ENCODE data around the gene ZNF366.

- TF ChIP-seq EZH2phosphoT487 (IDR thresholded peaks at IDR 0.05; ENCODE audit: borderline replicate concordance, low read depth, low read length): no peak
- TF ChIP-seq, protein P1, sequence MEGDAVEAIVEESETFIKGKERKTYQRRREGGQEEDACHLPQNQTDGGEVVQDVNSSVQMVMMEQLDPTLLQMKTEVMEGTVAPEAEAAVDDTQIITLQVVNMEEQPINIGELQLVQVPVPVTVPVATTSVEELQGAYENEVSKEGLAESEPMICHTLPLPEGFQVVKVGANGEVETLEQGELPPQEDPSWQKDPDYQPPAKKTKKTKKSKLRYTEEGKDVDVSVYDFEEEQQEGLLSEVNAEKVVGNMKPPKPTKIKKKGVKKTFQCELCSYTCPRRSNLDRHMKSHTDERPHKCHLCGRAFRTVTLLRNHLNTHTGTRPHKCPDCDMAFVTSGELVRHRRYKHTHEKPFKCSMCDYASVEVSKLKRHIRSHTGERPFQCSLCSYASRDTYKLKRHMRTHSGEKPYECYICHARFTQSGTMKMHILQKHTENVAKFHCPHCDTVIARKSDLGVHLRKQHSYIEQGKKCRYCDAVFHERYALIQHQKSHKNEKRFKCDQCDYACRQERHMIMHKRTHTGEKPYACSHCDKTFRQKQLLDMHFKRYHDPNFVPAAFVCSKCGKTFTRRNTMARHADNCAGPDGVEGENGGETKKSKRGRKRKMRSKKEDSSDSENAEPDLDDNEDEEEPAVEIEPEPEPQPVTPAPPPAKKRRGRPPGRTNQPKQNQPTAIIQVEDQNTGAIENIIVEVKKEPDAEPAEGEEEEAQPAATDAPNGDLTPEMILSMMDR (conservative IDR thresholded peaks at IDR 0.05; ENCODE audit: low read length): no peak
These were observed 44.9 kb upstream of the ZNF366 start for GRCh38 chr5:72552041-72552557.
